A673 (cell line): Measurements from ENCODE around the gene RAB11FIP3. TPM values are rescaled to one million over a fixed set of nuclear protein-coding genes. Genes with fewer than 3 reads are reported as not detected.

ENCODE experiments used
- BruUV-seq: library from RNA; stranded (reverse); fragments of 400-500 nt; replicated peaks from 2 replicates; lab custom pipeline; 2021; lab: Mats Ljungman, UMichigan
- CTCF ChIA-PET: fragments of 300-600 bp; sonication (Branson Sonifier 250); formaldehyde crosslinking; loops from one replicate; lab custom pipeline; 2022; ENCODE audit warnings: antibody characterized with exemption; lab: Charles Lee
- POLR2A ChIA-PET: fragments of 300-600 bp; sonication (Branson Sonifier 250); formaldehyde crosslinking; loops from one replicate; lab custom pipeline; 2022; ENCODE audit warnings: antibody characterized with exemption; ENCODE audit not compliant: low non-redundant PET; lab: Charles Lee
- DNase-seq: peaks from one replicate; pipeline ENCODE4 v3.0.0-alpha.2; 2015; ENCODE audit warnings: low spot score
- H3K27ac ChIP-seq: fragments of 200-600 bp; sonication (generic); 2 replicates; pipeline ENCODE4 v1.5.1; 2016; ENCODE audit warnings: mixed run types, low read depth, mild to moderate bottlenecking, mixed read lengths, antibody characterized with exemption, low read length; ENCODE audit not compliant: poor library complexity, severe bottlenecking
- H3K27me3 ChIP-seq: fragments of 200-600 bp; sonication (generic); replicated peaks from 2 replicates; pipeline ENCODE4 v1.6.1; 2017; ENCODE audit warnings: mixed run types, low read depth, mild to moderate bottlenecking, mixed read lengths, antibody characterized with exemption, low read length; ENCODE audit not compliant: insufficient read depth, poor library complexity
- H3K36me3 ChIP-seq: fragments of 200-600 bp; sonication (generic); 2 replicates; pipeline ENCODE4 v1.6.1; 2016; ENCODE audit warnings: mixed run types, mild to moderate bottlenecking, mixed read lengths, antibody characterized with exemption, low read length; ENCODE audit not compliant: insufficient read depth, poor library complexity, severe bottlenecking
- H3K4me1 ChIP-seq: fragments of 200-600 bp; sonication (generic); 2 replicates; pipeline ENCODE4 v1.6.1; 2017; ENCODE audit warnings: mixed run types, mild to moderate bottlenecking, mixed read lengths, antibody characterized with exemption, low read length; ENCODE audit not compliant: insufficient read depth, poor library complexity, severe bottlenecking
- H3K4me3 ChIP-seq: fragments of 200-600 bp; sonication (generic); 2 replicates; pipeline ENCODE4 v1.5.1; 2016; ENCODE audit warnings: low read depth, mixed run types, mild to moderate bottlenecking, mixed read lengths, low read length; ENCODE audit not compliant: poor library complexity, severe bottlenecking
- H3K9me3 ChIP-seq: fragments of 200-600 bp; sonication (generic); 2 replicates; pipeline ENCODE4 v1.6.1; 2016; ENCODE audit warnings: mixed run types, low read depth, mild to moderate bottlenecking, mixed read lengths, antibody characterized with exemption, low read length; ENCODE audit not compliant: poor library complexity, severe bottlenecking
- CTCF ChIP-seq: fragments of 300-800, 200-600 bp; sonication (generic); conservative IDR thresholded peaks from 2 replicates; pipeline ENCODE4 v1.5.1; 2017; ENCODE audit warnings: low read depth, mild to moderate bottlenecking, antibody characterized with exemption, low read length, moderate library complexity, mixed read lengths
- EZH2 ChIP-seq: fragments of 200-600 bp; sonication (generic); IDR thresholded peaks from 2 replicates; pipeline ENCODE4 v1.6.1; 2017; ENCODE audit warnings: borderline replicate concordance, low read depth, mild to moderate bottlenecking, mixed read lengths, antibody characterized with exemption, low read length; ENCODE audit not compliant: poor library complexity, severe bottlenecking
- intact Hi-C: fragments of 100-400 bp; cut with micrococcal nuclease; formaldehyde crosslinking; loops from one replicate; pipeline ENCODE4 v1.10.0; 2022; ENCODE audit not compliant: unreplicated experiment
- total RNA-seq: library from RNA; stranded (reverse); gene quantifications from 2 replicates; pipeline ENCODE4 v1.2.3, GENCODE V29; 2021

The RAB11FIP3 gene
- total RNA-seq, 1 experiment from 2014 or later, result 44.8 TPM

- no peaks in the 10 kb centered on the region for H3K9me3 ChIP-seq
- no TSS peak for BruUV-seq
- no peaks in the 10 kb centered on the region for H3K36me3 ChIP-seq
- DNase-seq, result no peak
- no peaks in the 10 kb centered on the region for H3K4me1 ChIP-seq
- TF ChIP-seq EZH2 (no peak), CTCF (no peak)
- ChIA-PET POLR2A (no interaction called here), CTCF (interaction anchor here (0.6 kb wide), 2 partner anchors 16 to 434 kb away, joined by 5 to 6 read pairs; no protein-coding TSS in a partner anchor)
- intact Hi-C loops, result no loop called here
- no peaks in the 10 kb centered on the region for H3K27me3 ChIP-seq
- H3K4me3 ChIP-seq, result no peak overlapping the region
- H3K27ac ChIP-seq, result no peak overlapping the region
Measured at GRCh38 chr16:531494-532125, 106.2 kb downstream of the RAB11FIP3 start.

- DNase-seq, result no peak
- Histone ChIP-seq H3K36me3 (no peaks in the 10 kb centered on the region), H3K4me1 (no peaks in the 10 kb centered on the region), H3K4me3 (no peak overlapping the region), H3K27ac (no peak overlapping the region), H3K9me3 (no peaks in the 10 kb centered on the region), H3K27me3 (no peaks in the 10 kb centered on the region)
- TF ChIP-seq EZH2, result no peak
- no peak for TF ChIP-seq CTCF
- ChIA-PET POLR2A (no interaction called here), CTCF (no interaction called here)
- intact Hi-C loops, result no loop called here
- no TSS peak for BruUV-seq
Measured at GRCh38 chr16:533391-534123, 108.1 kb downstream of the RAB11FIP3 start.

GRCh38 chr16:534135-534534, 108.7 kb downstream of the RAB11FIP3 start:
- TF ChIP-seq EZH2 (no peak), CTCF (no peak)
- no peak for DNase-seq
- BruUV-seq, result no TSS peak
- CTCF ChIA-PET, result no interaction called here
- H3K4me3 ChIP-seq, result no peak overlapping the region
- no peaks in the 10 kb centered on the region for H3K27me3 ChIP-seq
- POLR2A ChIA-PET, result no interaction called here
- no peaks in the 10 kb centered on the region for H3K9me3 ChIP-seq
- no peaks in the 10 kb centered on the region for H3K4me1 ChIP-seq
- H3K27ac ChIP-seq, result no peak overlapping the region
- H3K36me3 ChIP-seq, result no peaks in the 10 kb centered on the region
- intact Hi-C loops, result no loop called here
